HL-60/S4 treated with retinoic acid at 250 ng/mL for 4 days and 3 days (cell line): Measurements from ENCODE around the gene CERS1.

Experiments
- in situ Hi-C: fragments of 300-500 bp; cut with MboI; formaldehyde crosslinking; loops from 2 replicates; pipeline ENCODE4 v1.7.0; 2022; ENCODE audit warnings: low sequenced_read_pairs

The CERS1 gene

DNA sequence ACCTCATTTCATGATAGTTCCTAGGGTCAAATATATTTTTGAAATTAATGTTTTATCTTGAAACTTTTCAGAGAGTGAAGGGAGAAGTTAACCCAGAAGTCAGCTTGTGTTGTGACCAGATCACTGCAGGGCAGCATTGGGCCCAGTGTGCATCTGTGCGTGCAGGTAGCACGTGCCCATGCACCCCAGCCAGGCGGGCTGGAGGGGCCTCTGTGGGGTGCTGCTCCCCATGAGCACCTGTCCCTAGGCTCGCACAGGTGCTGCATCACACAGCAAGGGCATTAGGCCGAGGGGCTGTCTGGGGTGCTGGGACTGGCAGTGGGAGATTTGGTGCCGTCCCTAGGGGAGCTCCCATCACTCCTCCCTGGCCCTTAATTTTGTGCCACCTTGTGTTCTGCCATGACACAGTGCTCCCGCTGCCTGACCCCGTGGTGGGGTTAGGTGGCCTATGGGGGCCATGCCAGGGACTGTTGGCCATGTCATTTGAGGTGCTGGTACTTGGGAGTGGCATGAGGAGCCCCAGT, 51.1 kb downstream of the CERS1 start:
- in situ Hi-C loops, result no loop called here

DNA sequence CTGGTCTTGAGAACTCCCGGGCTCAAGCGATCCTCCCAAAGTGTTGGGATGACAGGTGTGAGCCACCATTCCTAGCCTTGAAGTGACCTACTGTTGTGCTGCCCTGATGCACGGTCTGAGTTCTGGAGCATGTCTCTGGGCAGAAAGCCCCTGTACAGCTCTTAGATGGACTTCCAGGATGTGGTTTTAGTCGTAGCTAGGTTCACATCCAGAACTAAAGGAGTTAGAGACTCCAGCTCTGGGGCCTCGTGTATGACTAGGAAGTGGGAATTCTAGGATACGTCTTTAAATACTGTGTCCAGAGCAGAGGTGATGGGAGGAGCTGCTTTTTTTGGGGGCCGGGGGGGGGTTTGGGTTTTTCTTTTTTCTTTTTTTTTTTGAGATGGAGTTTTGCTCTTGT, 52.0 kb downstream of the CERS1 start:
- in situ Hi-C loops, result no loop called here

DNA sequence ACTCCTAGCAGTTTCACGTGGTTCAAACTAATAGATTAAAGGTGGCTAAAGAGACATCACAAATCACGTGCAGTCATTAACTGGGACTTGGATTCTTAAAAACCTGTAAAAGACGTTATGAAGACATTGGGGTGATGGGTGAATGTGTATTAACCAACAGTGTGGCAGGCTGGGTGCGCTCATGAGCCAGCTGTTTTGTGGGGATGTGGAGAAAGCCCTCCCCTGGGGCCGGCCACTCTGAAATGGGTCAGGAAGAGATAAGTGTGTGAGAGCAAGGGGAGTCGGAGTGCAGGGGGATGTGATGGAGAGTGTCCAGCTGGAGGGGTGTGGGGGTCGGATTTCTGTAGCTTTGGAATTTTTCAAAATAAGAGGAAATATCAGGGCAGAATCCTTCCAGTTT, 53.8 kb downstream of the CERS1 start:
- in situ Hi-C loops, result no loop called here

GRCh38 chr19:18841400-18841799, 54.6 kb downstream of the CERS1 start:
- in situ Hi-C loops, result no loop called here

DNA sequence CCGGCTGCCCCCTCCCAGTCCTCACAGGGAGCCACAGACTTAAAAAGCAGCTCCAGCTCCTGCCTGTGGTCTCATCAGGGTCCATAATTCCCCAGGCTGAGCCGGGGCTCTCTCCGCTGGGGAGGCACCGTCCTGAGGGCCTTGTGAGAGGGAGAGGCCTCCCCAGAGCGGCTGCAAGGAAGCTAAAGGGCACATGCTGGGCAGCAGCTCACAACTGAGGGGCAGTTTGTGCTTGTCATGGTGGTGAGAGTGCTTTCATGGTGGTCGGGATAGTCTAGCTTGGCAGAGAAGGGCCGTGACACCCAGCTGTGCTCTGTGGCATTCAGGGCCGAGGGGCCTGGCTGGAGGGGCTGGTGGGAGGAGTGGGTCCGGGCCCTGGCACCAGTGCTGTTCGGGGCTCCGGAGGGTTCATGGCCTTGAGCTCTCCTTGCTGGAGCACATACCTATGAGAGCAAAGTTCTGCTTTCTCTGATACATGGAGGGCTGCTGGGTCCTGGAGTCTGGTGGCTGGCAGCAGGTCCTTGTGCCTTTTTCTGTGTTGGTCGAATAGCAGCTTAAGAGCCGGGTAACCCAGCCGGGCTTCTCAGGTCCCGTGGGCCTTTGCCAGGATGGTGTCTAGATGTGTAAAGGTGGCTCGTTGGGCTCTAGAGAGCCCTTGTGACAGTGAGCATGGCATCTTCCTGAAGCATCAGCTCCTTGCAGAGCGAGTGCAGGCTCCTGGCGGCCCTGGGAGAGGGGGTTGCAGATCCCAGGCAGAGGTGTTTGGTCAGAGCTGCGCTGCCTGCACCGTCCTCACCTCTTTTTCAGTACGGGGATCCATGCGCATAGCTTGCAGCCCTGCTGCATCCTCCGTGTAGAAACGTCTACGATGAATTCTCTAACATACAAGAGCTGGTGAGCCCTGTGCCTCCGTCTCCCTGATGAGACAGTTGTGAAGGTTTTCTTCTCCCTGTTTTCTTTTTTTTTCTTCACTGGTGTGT, 55.4 kb downstream of the CERS1 start:
- in situ Hi-C loops, result no loop called here

DNA sequence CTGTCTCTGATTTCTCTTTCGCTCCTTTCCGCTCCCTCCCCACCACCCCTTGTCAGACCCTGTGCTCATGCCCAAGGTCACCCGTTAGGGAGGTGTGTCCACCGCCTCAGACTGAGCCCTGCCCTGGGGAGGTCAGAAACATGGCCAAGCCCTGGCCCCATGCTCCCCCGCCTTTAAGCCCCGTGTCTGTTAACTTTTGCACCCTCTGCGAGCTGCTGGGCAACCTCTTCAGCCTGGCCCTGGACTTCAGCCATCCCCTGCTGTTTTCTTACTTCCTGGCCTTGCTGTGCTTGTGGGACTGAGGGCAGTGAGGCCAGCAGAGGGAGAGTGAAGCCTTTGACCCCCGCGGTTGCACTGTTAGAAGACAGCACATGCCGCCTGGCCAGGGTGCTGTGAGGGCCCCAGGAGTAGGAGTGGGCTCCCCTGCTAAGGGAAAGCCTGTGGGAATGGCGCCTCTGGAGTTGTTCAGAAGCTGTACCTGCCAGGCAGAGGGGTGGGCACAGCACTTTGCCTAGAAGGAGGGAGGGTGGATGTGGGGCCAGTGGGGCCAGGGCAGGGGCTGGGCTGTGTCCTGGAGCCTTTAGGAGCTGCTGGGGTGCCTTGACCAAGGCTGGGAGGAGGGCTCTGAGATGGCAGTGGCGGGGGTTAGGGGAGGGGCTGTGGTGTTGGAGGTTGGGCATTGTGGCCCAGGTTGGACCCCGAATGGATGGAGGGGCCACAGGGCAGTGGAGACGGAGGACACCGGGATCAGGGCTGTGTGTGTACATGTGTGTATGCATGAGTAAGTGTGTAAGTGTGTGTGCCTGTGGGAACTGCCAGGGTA, 56.3 kb downstream of the CERS1 start:
- in situ Hi-C loops, result no loop called here

- in situ Hi-C loops, result no loop called here
Measured at GRCh38 chr19:18834644-18834984, 61.3 kb downstream of the CERS1 start.

DNA sequence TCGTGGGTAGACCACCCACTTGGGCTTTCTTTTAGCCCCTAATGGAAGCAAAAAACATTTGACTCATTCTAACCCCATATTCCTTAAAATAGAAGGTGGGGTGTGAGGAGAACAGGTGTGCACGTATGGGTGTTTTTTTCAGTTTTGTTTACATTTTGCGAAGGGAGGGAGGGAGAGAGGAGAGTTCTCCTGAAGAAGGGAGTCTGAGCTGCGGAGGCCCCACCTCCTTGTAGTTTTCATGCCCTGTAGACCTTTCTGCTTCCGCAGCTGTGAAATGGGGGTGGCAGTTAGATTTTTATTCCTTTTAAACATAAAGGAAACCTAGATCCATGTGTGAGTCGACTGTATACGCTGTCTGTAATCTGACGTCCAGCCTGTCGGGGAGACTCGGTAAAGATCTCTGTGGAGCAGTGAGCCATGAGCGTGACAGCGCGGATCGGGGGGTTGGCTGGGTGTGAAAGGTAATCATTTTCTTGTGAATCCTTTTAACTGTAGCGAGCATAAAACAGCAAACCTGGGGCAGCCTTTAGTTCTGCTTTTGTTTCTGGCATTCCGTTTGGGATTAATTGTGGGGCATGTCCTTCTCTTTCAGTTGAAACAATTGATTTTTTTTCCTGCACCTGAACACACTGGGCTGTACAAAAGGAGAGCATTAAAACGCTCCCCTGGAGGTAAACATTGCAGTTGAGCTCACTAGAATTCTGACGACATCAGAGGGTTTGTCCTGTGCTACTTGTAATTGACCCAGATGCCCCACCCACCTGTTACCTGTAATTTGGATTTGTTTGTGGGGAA, 61.9 kb downstream of the CERS1 start:
- in situ Hi-C loops, result no loop called here

DNA sequence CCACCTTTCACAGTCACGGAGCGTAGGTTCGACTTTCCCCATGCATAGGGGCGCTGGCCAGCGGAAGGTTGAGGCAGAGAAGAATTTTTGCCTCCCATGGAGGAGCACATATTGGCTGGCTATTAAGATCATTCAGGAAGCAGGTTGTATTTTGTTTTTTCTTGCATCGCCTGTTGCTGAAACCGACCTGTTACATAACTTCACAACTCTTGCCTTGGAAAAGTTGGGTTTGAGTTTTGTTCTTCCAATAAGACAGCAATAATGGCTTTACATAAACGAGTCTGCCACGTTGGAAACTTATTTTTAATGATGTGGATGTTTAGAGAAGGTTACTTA, 62.8 kb downstream of the CERS1 start:
- in situ Hi-C loops, result no loop called here

GRCh38 chr19:18832306-18833140, 63.4 kb downstream of the CERS1 start:
- in situ Hi-C loops, result no loop called here

- in situ Hi-C loops, result no loop called here
Measured at GRCh38 chr19:18831524-18832305, 64.2 kb downstream of the CERS1 start, which contains the start of gene UPF1. Gene UPF1, plus strand, starts transcription at chr19:18831959. Its CDS starts 251 bp downstream, at chr19:18832210.

- in situ Hi-C loops, result no loop called here
Measured at GRCh38 chr19:18830488-18830887, 65.5 kb downstream of the CERS1 start.

GRCh38 chr19:18828786-18829185, 67.2 kb downstream of the CERS1 start:
- in situ Hi-C loops, result no loop called here
